GM10266 (cell line): ENCODE data around the gene GAS6.
"Not testable (repeated sequence)": the region's sequence is repeated elsewhere in the genome, so short reads cannot be mapped to it uniquely, and the experiment has no call there.

Experiments
- DNase-seq: peaks from one replicate; pipeline ENCODE4 v3.0.0; 2012; ENCODE audit errors: extremely low spot score
- CTCF ChIP-seq: IDR thresholded peaks from 2 replicates; pipeline ENCODE4 v1.5.1; 2012; ENCODE audit warnings: mild to moderate bottlenecking, low read depth; ENCODE audit not compliant: control insufficient read depth, insufficient read depth; ENCODE audit errors: missing control alignments

GAS6 gene

GRCh38 chr13:113792886-113793717 lies 70.8 kb downstream of the GAS6 start:
- no peak for DNase-seq
- TF ChIP-seq CTCF, result no peak

- TF ChIP-seq CTCF, result no peak
- DNase-seq, result no peak
These were observed 71.6 kb downstream of the GAS6 start for GRCh38 chr13:113792236-113792770.

GRCh38 chr13:113791761-113792160 lies 72.1 kb downstream of the GAS6 start:
- TF ChIP-seq CTCF, result no peak

GRCh38 chr13:113791226-113791625 lies 72.7 kb downstream of the GAS6 start:
- TF ChIP-seq CTCF, result no peak
- no peak for DNase-seq

More at GRCh38 chr13:113791761-113792160, 72.1 kb downstream of the GAS6 start:
- no peak for DNase-seq

- not testable (repeated sequence) for DNase-seq
These were observed 73.9 kb downstream of the GAS6 start for GRCh38 chr13:113789931-113790330.

GRCh38 chr13:113789167-113789566 lies 74.7 kb downstream of the GAS6 start:
- TF ChIP-seq CTCF, result no peak
- no peak for DNase-seq

GRCh38 chr13:113788413-113789135 lies 75.3 kb downstream of the GAS6 start:
- TF ChIP-seq CTCF, result no peak
- DNase-seq, result no peak
